GM10266 (cell line): ENCODE results near the gene NEIL1.

Experiments
- DNase-seq: peaks from one replicate; pipeline ENCODE4 v3.0.0; 2012; ENCODE audit errors: extremely low spot score
- TF ChIP-seq, protein P1 (sequence below): IDR thresholded peaks from 2 replicates; pipeline ENCODE4 v1.5.1; 2012; ENCODE audit warnings: mild to moderate bottlenecking, low read depth; ENCODE audit not compliant: control insufficient read depth, insufficient read depth; ENCODE audit errors: missing control alignments

The NEIL1 gene

DNA sequence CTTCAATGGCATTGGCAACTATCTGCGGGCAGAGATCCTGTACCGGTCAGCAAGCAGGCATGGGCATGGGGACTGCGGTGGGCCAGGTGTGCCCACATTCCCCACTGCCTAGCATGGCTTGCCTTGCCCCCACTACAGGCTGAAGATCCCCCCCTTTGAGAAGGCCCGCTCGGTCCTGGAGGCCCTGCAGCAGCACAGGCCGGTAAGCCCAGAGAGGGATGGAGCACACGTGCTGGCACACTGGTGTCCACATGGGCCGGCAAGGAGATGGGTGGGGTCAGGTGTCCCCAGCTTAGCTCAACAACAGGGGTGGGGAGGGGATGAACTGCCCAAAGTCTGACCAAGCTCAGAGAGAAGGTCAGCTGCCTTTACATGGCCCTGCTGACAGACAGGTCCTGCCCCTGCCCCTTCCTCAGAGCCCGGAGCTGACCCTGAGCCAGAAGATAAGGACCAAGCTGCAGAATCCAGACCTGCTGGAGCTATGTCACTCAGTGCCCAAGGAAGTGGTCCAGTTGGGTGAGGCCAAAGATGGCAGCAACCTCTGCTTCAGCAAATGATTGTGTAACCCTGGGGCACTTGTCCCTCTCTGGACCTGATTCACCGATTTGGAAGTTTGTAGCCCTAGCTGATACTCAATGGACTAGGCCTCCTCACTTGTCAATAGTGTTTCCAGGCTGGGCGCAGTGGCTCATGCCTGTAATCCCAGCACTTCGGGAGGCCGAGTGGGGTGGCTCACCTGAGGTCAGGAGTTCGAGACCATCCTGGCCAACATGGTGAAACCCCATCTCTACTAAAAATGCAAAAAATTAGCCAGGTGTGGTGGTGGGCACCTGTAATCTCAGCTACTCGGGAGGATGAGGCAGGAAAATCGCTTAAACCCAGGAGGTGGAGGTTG lies 5.6 kb downstream of the NEIL1 start:
- TF ChIP-seq, protein P1, sequence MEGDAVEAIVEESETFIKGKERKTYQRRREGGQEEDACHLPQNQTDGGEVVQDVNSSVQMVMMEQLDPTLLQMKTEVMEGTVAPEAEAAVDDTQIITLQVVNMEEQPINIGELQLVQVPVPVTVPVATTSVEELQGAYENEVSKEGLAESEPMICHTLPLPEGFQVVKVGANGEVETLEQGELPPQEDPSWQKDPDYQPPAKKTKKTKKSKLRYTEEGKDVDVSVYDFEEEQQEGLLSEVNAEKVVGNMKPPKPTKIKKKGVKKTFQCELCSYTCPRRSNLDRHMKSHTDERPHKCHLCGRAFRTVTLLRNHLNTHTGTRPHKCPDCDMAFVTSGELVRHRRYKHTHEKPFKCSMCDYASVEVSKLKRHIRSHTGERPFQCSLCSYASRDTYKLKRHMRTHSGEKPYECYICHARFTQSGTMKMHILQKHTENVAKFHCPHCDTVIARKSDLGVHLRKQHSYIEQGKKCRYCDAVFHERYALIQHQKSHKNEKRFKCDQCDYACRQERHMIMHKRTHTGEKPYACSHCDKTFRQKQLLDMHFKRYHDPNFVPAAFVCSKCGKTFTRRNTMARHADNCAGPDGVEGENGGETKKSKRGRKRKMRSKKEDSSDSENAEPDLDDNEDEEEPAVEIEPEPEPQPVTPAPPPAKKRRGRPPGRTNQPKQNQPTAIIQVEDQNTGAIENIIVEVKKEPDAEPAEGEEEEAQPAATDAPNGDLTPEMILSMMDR: no peak
- DNase-seq: no peak

DNA sequence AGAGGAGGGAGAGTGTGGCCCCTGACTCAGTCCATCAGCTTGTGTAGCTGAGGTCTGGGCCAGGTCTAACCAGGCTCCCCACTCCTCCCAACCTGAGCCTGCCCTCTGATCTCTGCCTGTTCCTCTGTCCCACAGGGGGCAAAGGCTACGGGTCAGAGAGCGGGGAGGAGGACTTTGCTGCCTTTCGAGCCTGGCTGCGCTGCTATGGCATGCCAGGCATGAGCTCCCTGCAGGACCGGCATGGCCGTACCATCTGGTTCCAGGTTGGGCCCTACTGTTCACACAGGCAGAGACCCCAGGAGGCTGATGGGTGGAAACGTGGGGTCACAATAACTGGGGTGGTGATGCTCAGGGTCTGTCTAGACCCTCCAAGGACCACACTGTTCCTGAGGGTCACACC lies 6.8 kb downstream of the NEIL1 start:
- DNase-seq: no peak
- TF ChIP-seq, protein P1: no peak

DNA sequence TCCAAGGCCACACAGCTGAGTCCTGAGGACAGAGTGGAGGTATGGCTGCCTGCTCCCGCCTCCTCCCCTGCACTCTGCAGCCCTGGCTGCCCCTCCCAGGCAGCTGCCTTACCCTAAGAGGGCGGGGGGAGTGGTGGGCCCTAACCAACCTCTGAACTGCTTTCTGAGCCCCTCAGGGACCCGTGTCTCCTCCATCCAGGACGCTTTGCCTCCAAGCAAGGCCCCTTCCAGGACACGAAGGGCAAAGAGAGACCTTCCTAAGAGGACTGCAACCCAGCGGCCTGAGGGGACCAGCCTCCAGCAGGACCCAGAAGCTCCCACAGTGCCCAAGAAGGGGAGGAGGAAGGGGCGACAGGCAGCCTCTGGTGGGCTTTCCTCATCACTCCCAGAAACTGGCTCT lies 7.6 kb downstream of the NEIL1 start:
- TF ChIP-seq, protein P1: no peak

DNA sequence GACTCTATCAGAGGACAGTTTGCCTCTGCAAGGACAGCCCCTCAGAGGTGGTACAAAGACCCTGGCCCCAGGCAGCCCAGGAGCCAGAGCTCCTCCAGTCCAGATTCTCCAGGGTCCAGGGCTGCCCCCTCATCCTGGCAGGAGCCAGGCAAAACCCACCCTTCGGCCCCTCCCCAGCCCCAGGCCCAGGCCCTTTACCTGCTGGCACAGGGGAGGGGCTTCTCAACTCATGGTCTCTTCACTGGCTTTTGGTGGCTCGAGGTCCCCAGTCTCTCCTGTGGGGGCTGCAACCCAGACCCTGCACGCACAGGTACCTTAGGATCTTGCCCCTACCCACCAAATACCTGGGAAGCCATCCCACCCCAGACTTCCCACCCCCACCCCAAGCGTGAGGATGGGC lies 8.5 kb downstream of the NEIL1 start:
- TF ChIP-seq, protein P1: no peak
- no peak for DNase-seq

More for the DNA sequence above, 7.6 kb downstream of the NEIL1 start:
- no peak for DNase-seq

DNA sequence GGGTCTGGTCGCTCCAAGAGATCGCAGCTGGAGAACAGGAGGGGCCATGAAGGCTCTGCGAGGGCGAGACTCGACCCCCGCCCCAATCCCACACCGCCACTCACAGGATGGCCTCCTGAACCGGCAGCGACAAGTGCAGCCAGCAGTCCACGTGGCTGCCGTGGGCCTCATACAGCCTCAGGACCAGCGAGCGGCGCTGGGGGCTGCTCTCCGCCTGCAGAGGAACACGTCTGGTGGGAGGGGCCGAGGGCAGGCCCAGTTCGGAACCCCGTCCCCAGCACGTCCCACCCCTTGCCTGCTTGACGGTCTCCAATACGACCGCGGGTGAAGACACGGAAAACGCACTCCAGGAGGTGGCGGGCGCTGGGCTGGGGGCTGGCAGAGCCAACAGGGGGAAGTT lies 9.2 kb downstream of the NEIL1 start:
- no peak for DNase-seq
- TF ChIP-seq, protein P1: no peak

DNA sequence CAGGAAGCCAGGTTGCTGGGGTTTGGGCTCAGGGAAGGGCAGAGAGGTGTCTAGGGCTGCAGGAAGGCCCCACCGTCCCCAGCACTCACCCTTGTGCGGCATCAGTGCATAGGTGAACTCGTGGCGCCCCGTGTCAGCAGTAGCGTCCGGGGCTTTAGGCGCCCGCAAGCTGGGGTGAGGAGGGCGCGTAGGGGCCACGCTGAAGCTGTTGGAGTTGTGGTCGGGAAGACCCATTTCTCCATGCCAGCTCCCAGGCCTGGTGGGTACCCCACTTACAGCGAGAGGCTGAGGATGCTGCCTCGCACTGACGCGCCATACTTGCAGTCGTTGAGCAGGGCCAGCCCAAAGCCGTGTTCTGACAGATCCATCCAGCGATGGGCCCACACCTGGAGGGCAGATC lies 9.7 kb downstream of the NEIL1 start:
- TF ChIP-seq, protein P1: no peak
- no peak for DNase-seq

DNA sequence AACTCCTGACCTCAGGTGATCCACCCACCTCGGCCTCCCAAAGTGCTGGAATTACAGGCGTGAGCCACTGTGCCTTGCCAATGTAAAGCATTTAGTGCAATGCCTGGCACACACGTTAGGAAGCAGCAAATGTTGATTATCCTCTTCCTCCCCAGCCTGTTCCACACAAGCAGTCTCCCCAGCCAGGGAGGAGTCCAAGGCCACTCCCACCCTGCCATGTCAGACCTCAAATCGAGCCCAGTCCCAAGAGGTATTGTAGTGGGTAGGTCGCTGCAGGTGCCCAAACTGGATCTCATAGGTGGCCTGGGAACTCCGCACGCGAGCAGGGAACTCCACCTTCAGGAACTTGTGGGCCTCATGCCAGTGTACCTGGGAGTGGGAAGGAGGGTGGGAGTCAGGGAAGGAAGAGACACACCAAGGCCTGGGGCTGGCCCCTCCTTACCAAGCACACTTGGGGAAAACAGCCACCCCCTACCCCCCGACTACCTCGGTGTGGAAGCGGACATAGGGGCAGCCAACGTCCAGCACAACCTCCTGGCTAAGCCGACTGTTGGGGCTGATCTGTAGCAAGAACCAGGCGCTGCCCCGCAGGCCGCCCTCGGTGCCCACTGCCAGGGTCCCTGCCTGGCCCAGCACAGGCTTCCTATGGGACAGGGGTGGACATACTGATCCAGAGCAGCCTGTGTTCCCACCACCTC lies 11.3 kb downstream of the NEIL1 start:
- no peak for DNase-seq
- TF ChIP-seq, protein P1: no peak
